ENCODE data around the gene CDK15. TPM values are rescaled to one million over a fixed set of nuclear protein-coding genes. Genes with fewer than 3 reads are reported as not detected.

The CDK15 gene
- total and polyA plus RNA-seq, 2 experiments from 2014 or later, result not detected

- H3K4me1 ChIP-seq (ENCODE audit: low read depth), result no peaks in the 10 kb centered on the region
- no peak overlapping the region for H3K4me3 ChIP-seq
- no peak overlapping the region for H3K27ac ChIP-seq
- H3K27me3 ChIP-seq, result peaks cover 3% of the 10 kb centered on the region
- H3K36me3 ChIP-seq, result no peaks in the 10 kb centered on the region
- no peaks in the 10 kb centered on the region for H3K9me3 ChIP-seq (ENCODE audit: low read depth)
- no peak for TF ChIP-seq CTCF (IDR thresholded peaks at IDR 0.05; ENCODE audit: low read depth, low read length)
- DNase-seq (ENCODE audit: low read depth in 1 of 2, low spot score in 1 of 2), result no peak
These were observed 46.1 kb downstream of the CDK15 start for GRCh38 chr2:201852462-201852861.

- no peak for DNase-seq (ENCODE audit: low read depth in 1 of 2, low spot score in 1 of 2)
- Histone ChIP-seq H3K4me3 (no peak overlapping the region), H3K27me3 (peaks cover 8% of the 10 kb centered on the region), H3K9me3 (ENCODE audit: low read depth) (no peaks in the 10 kb centered on the region), H3K4me1 (ENCODE audit: low read depth) (no peaks in the 10 kb centered on the region), H3K27ac (no peak overlapping the region), H3K36me3 (no peaks in the 10 kb centered on the region)
- TF ChIP-seq CTCF (IDR thresholded peaks at IDR 0.05; ENCODE audit: low read depth, low read length), result no peak
These were observed 46.6 kb downstream of the CDK15 start for GRCh38 chr2:201852878-201853415.

GRCh38 chr2:201854221-201854801 is 48.0 kb downstream of the CDK15 start:
- no peaks in the 10 kb centered on the region for H3K4me1 ChIP-seq (ENCODE audit: low read depth)
- no peak overlapping the region for H3K27ac ChIP-seq

GRCh38 chr2:201854841-201855240 is 48.5 kb downstream of the CDK15 start:
- H3K27ac ChIP-seq, result no peak overlapping the region
- H3K9me3 ChIP-seq (ENCODE audit: low read depth), result no peaks in the 10 kb centered on the region
- TF ChIP-seq CTCF (IDR thresholded peaks at IDR 0.05; ENCODE audit: low read depth, low read length), result no peak
- H3K4me3 ChIP-seq, result no peak overlapping the region
- no peak for DNase-seq (ENCODE audit: low read depth in 1 of 2, low spot score in 1 of 2)
- H3K27me3 ChIP-seq, result peaks cover 25% of the 10 kb centered on the region
- no peaks in the 10 kb centered on the region for H3K36me3 ChIP-seq
- H3K4me1 ChIP-seq (ENCODE audit: low read depth), result no peaks in the 10 kb centered on the region

More at GRCh38 chr2:201854221-201854801, 48.0 kb downstream of the CDK15 start:
- no peaks in the 10 kb centered on the region for H3K36me3 ChIP-seq
- no peak for TF ChIP-seq CTCF (IDR thresholded peaks at IDR 0.05; ENCODE audit: low read depth, low read length)
- H3K9me3 ChIP-seq (ENCODE audit: low read depth), result no peaks in the 10 kb centered on the region
- peak in 1 of 2 donors; percentile 90 for DNase-seq (ENCODE audit: low read depth in 1 of 2, low spot score in 1 of 2)
- H3K4me3 ChIP-seq, result no peak overlapping the region
- peaks cover 20% of the 10 kb centered on the region for H3K27me3 ChIP-seq

- H3K36me3 ChIP-seq, result no peaks in the 10 kb centered on the region
- H3K4me3 ChIP-seq, result no peak overlapping the region
- no peaks in the 10 kb centered on the region for H3K9me3 ChIP-seq (ENCODE audit: low read depth)
- no peak for DNase-seq (ENCODE audit: low read depth in 1 of 2, low spot score in 1 of 2)
- peaks cover 28% of the 10 kb centered on the region for H3K27me3 ChIP-seq
- no peaks in the 10 kb centered on the region for H3K4me1 ChIP-seq (ENCODE audit: low read depth)
- TF ChIP-seq CTCF (IDR thresholded peaks at IDR 0.05; ENCODE audit: low read depth, low read length), result no peak
- no peak overlapping the region for H3K27ac ChIP-seq
These were observed 49.0 kb downstream of the CDK15 start for GRCh38 chr2:201855356-201855755.
